Measurements from ENCODE around the gene SPPL2C.

DNA sequence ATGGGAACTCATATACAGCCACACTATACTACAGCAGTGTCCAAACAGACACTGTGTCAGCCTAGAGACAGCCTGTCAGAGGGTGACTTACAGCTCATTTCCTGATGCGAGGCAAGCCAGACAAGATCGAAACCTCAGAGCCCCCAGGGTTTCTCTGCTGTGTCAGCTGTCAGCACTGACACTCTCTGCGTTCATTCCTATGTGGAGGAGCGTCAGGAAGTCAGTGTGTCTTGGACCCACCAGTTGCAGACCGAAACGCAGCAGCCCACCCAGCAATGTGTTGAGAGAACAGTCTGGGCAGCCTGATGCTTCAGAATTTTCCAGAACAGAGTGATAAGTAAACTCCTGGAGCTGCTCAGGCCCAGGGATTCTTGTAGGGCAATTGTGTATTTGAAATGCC, 29.0 kb downstream of the SPPL2C start:
- TF ChIP-seq, protein P1, sequence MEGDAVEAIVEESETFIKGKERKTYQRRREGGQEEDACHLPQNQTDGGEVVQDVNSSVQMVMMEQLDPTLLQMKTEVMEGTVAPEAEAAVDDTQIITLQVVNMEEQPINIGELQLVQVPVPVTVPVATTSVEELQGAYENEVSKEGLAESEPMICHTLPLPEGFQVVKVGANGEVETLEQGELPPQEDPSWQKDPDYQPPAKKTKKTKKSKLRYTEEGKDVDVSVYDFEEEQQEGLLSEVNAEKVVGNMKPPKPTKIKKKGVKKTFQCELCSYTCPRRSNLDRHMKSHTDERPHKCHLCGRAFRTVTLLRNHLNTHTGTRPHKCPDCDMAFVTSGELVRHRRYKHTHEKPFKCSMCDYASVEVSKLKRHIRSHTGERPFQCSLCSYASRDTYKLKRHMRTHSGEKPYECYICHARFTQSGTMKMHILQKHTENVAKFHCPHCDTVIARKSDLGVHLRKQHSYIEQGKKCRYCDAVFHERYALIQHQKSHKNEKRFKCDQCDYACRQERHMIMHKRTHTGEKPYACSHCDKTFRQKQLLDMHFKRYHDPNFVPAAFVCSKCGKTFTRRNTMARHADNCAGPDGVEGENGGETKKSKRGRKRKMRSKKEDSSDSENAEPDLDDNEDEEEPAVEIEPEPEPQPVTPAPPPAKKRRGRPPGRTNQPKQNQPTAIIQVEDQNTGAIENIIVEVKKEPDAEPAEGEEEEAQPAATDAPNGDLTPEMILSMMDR (IDR thresholded peaks at IDR 0.05) = no peak
- TF ChIP-seq POLR2A (IDR thresholded peaks at IDR 0.05) = no peak
- TF ChIP-seq POLR2AphosphoS5 (IDR thresholded peaks at IDR 0.05) = no peak
